Measurements from ENCODE around the gene PFN2. TPM values are rescaled to one million over a fixed set of nuclear protein-coding genes. Genes with fewer than 3 reads are reported as not detected.

Gene PFN2
- total RNA-seq, 4 donors from 2014 or later: 64.1 to 208 (median 146) TPM

DNA sequence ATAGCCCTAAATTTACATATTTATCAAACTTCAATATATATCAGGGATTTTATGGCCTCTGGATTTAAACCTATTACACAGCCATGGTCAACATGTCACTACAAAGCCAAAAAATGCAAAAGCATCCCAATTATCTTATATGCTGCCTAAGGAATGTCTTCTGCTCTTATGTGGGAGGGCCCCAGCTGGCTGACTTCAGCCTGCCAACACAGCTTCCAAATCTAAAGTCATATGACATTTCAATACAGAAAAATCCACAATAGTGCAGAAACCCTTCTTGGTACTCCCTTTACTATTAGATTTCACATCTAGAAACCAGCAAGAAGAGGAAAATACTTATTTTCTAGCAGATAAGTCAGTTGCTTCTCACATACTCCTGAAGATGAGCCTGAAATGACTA lies 6.4 kb downstream of the PFN2 start:
- H3K36me3 ChIP-seq: peaks cover 0 to 37% of the 10 kb centered on the region in 2 donors
- no peaks in the 10 kb centered on the region for H3K9me3 ChIP-seq
- no peak overlapping the region for H3K4me3 ChIP-seq
- H3K4me1 ChIP-seq: peaks cover 40 to 44% of the 10 kb centered on the region in 2 donors
- H3K27ac ChIP-seq: peak overlapping the region; percentile 28 to 97 (median 46)
- intact Hi-C loops (cut with DNase I; ENCODE audit: low total_unique reads) (no loop called here), in situ Hi-C loops (cut with MboI; ENCODE audit: low sequenced_read_pairs in 4 of 4) (loop anchor here in 1 of 4 donors (10.0 kb wide), 1 partner anchor 251 kb away; no protein-coding TSS in a partner anchor)
- TF ChIP-seq, protein P1, sequence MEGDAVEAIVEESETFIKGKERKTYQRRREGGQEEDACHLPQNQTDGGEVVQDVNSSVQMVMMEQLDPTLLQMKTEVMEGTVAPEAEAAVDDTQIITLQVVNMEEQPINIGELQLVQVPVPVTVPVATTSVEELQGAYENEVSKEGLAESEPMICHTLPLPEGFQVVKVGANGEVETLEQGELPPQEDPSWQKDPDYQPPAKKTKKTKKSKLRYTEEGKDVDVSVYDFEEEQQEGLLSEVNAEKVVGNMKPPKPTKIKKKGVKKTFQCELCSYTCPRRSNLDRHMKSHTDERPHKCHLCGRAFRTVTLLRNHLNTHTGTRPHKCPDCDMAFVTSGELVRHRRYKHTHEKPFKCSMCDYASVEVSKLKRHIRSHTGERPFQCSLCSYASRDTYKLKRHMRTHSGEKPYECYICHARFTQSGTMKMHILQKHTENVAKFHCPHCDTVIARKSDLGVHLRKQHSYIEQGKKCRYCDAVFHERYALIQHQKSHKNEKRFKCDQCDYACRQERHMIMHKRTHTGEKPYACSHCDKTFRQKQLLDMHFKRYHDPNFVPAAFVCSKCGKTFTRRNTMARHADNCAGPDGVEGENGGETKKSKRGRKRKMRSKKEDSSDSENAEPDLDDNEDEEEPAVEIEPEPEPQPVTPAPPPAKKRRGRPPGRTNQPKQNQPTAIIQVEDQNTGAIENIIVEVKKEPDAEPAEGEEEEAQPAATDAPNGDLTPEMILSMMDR (IDR thresholded peaks at IDR 0.05 in 4 of 5, conservative IDR thresholded peaks at IDR 0.05 in 1 of 5): no peak
- no peak for TF ChIP-seq POLR2A (IDR thresholded peaks at IDR 0.05)
- ATAC-seq (no peak), DNase-seq (no peak)
- H3K27me3 ChIP-seq: no peaks in the 10 kb centered on the region

DNA sequence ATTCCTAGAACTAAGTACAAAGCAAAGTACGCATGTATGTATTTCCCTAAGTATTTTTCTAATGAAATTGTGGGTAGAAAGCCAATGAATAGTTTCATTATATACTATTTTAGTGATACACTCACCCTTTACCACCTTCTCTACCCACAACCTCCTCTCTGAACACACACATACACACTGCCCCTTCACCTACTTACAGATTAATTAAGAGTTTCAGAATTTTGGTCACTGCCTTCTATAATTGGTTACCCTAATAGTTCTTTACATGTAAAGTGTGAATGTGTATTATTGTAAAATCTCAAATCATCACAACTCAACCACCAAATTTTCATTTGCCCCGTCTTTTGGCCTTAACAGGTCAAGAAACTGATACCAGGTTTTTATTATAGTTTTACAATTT lies 7.2 kb downstream of the PFN2 start:
- no peaks in the 10 kb centered on the region for H3K27me3 ChIP-seq
- H3K4me1 ChIP-seq: peaks cover 45 to 46% of the 10 kb centered on the region in 2 donors
- intact Hi-C loops (cut with DNase I; ENCODE audit: low total_unique reads): no loop called here
- DNase-seq: no peak
- H3K36me3 ChIP-seq: peaks cover 0 to 37% of the 10 kb centered on the region in 2 donors
- no peaks in the 10 kb centered on the region for H3K9me3 ChIP-seq
- peak overlapping the region; percentile 28 to 97 (median 46) for H3K27ac ChIP-seq
- in situ Hi-C loops (cut with MboI; ENCODE audit: low sequenced_read_pairs in 4 of 4): loop anchor here in 1 of 4 donors (10.0 kb wide), 1 partner anchor 251 kb away; no protein-coding TSS in a partner anchor
- TF ChIP-seq, protein P1 (IDR thresholded peaks at IDR 0.05 in 4 of 5, conservative IDR thresholded peaks at IDR 0.05 in 1 of 5): no peak
- TF ChIP-seq POLR2A (IDR thresholded peaks at IDR 0.05): no peak
- H3K4me3 ChIP-seq: no peak overlapping the region
- ATAC-seq: no peak

DNA sequence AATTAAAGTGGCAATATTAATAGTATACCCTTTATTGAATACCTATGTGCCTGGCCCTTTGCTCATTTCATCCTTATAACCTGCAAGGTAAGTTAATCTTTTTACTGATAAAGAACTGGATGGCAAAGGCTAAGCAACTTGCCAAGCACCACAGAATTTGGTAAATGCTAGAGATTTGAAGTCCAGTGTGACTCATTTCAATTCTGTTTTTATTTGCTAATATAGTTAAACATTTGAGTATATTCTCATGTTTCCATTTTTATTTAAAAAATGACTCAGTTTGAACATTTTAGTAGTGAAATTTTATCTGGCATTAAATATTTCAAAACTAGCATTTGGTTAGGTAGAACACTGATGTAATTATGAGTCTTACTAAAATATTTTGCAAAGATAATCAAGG lies 11.3 kb downstream of the PFN2 start:
- peaks cover 25 to 42% of the 10 kb centered on the region in 2 donors for H3K4me1 ChIP-seq
- TF ChIP-seq POLR2A (IDR thresholded peaks at IDR 0.05): no peak
- TF ChIP-seq, protein P1 (IDR thresholded peaks at IDR 0.05 in 4 of 5, conservative IDR thresholded peaks at IDR 0.05 in 1 of 5): no peak
- H3K27me3 ChIP-seq: no peaks in the 10 kb centered on the region
- in situ Hi-C loops (cut with MboI; ENCODE audit: low sequenced_read_pairs in 4 of 4) (no loop called here), intact Hi-C loops (cut with DNase I; ENCODE audit: low total_unique reads) (no loop called here)
- peak overlapping the region in 2 of 4 donors; percentile 0 to 25 for H3K27ac ChIP-seq
- H3K9me3 ChIP-seq: no peaks in the 10 kb centered on the region
- DNase-seq (no peak), ATAC-seq (no peak)
- H3K4me3 ChIP-seq: no peak overlapping the region
- peaks cover 0 to 12% of the 10 kb centered on the region in 2 donors for H3K36me3 ChIP-seq

DNA sequence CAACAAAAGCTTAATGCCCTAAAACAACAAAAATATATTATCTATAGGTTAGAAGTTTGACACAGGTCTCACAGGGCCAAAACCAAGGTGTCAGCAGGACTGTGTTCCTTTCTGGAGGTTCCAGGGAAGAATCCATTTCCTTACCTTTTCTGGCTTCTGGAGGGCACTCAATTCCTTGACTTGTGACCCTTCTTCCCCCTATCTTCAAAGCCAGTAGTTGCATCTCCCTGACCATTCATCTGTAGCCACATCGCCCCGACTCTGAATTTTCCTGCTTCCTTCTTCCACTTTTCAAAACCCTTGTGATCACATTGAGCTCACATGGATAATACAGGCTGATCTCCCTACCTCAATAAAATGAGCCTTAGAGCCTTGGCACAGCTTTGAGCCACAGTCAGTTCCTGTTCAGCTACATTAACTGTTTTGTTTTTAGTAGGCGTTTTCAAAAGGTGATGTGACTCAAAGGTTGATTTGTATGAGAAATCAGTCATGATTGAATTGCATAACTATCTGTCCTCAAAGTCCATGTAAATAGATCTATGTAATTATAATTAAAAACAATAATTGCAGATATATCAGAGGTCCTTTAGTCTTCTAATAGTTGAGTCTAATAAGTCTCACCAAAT lies 12.4 kb downstream of the PFN2 start:
- H3K36me3 ChIP-seq: peaks cover 0 to 6% of the 10 kb centered on the region in 2 donors
- no peaks in the 10 kb centered on the region for H3K9me3 ChIP-seq
- in situ Hi-C loops (cut with MboI; ENCODE audit: low sequenced_read_pairs in 4 of 4): no loop called here
- H3K4me1 ChIP-seq: peaks cover 19 to 33% of the 10 kb centered on the region in 2 donors
- no peaks in the 10 kb centered on the region for H3K27me3 ChIP-seq
- H3K27ac ChIP-seq: peak overlapping the region in 3 of 4 donors; percentile 0 to 24 (median 9)
- no peak overlapping the region for H3K4me3 ChIP-seq
- ATAC-seq (no peak), DNase-seq (no peak)
- intact Hi-C loops (cut with DNase I; ENCODE audit: low total_unique reads): no loop called here
- TF ChIP-seq, protein P1 (IDR thresholded peaks at IDR 0.05 in 4 of 5, conservative IDR thresholded peaks at IDR 0.05 in 1 of 5): no peak
- no peak for TF ChIP-seq POLR2A (IDR thresholded peaks at IDR 0.05)

Data from gastrocnemius medialis (tissue), 4 donors.